NCI-H1105 treated with DMSO at 0.1 percent for 48 hours (cell line): ENCODE measurements around the gene MYL1.

ENCODE experiments used
- DNase-seq: peaks from one replicate; lab custom pipeline; 2025; lab: John Stamatoyannopoulos, UW

Gene MYL1

GRCh38 chr2:210267698-210268097 lies 47.3 kb downstream of the MYL1 start:
- DNase-seq, result no peak

- DNase-seq, result no peak
Observed at GRCh38 chr2:210264282-210264681, 50.7 kb downstream of the MYL1 start.

GRCh38 chr2:210263841-210264240 lies 51.1 kb downstream of the MYL1 start:
- DNase-seq, result no peak

GRCh38 chr2:210262036-210262435 lies 52.9 kb downstream of the MYL1 start:
- DNase-seq, result no peak

GRCh38 chr2:210259687-210260086 lies 55.3 kb downstream of the MYL1 start:
- DNase-seq, result no peak

GRCh38 chr2:210252699-210253606 lies 62.0 kb downstream of the MYL1 start:
- DNase-seq, result no peak

GRCh38 chr2:210250622-210251021 lies 64.4 kb downstream of the MYL1 start:
- no peak for DNase-seq
